Measurements from ENCODE around the gene GPX5.

DNA sequence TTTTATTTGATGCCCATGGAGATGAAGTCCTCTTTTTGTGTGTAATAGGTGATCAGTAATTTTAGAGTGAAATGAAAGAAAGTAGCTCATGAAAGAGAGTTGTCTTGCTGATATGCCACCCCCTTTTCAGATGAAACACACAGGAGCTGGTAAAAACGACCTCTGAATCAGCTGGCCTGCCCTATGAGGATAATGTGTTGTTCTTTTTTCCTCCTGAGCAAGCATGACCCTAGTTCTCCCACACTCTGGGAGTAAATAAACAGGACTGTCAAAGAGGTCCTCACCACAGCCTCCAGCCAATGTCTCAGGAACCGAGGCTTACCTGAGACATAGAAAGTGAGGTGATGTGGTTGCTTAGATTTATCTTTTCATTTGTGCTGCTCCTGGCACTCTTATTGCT lies 29.5 kb downstream of the GPX5 start:
- no peak for TF ChIP-seq CTCF (IDR thresholded peaks at IDR 0.05)
- TF ChIP-seq EZH2 (IDR thresholded peaks at IDR 0.05; ENCODE audit: borderline replicate concordance, insufficient read depth, low read depth, low read length, poor library complexity, severe bottlenecking) = no peak
